ENCODE measurements around the gene ENHO.
A peak's percentile ranks its signal among the peaks of the same experiment; 100 is the strongest.
"Not testable (repeated sequence)": the region's sequence is repeated elsewhere in the genome, so short reads cannot be mapped to it uniquely, and the experiment has no call there.

The ENHO gene

DNA sequence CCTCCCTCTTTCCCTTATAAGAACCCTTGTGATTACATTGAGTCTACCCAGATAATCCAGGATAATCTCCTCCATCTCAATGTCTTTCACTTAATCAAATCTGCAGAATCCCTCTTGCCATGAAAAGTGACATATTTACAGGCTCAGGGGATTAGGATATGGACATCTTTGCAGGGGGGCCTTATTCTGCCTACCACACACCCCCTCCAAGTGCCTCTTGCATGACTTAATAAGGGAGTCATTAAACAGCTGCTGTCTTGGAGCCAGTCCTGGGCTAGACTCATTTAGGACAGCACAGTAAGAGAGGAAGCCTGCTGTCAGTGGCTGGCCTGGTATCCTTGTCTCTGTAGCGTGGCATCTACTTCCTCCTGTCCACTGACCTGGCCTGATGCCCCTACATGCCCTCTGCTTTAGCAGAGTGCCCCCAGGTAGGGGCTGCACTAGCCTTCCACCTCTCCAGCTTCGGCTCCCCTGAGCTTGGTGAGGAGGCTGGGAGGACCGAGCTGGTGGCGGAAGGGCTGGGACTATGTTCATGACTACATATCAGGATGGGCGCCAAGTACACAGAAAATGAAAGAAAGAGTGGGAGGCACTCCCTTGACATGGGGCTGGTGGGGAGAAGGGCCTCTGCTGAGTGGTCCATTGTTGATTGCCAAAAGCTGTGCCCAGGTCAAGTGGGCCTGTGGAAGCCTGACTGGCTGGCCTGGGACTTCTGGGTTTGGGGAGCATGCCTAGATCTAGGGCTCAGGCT is 17.2 kb downstream of the ENHO start:
- DNase-seq = no peak

DNA sequence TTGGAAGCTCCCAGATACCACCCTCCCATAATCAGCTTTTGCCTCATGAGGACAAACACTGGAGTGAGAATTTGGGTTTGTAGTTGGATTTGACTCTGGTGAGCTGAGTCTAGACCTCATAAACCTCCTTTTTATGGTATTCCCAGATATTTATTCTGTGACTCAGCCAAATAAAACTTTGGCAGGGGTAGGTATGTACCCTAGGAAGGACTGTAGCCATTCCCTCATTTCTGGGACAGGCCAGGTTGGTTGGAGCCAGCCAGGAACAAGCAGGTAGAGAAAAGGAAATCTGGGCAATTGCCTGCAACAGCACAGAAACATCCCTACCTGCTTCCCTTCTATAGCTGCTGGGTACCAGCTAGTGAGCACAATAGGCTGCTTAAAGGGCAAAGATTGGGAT is 19.4 kb downstream of the ENHO start:
- DNase-seq = no peak

DNA sequence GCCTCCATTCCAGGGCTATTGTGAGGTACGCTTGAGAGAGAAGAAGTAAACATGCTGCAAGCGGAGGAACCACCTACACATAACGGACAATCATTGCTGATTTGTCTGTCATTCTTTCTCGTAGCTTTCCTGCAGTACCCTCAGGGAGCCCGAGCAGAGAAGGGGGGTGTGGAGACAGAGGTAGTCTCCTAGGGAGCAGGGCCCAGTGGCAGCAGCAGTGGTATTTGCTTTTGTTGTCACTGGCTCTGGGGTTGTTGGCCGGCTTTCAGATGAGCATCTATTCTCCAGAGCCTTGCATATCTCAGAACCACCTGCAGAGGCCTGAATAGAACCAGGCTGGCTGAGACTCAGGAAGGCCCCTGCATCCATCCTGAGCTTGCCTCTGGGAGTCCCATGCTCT is 19.9 kb downstream of the ENHO start:
- DNase-seq = no peak

DNA sequence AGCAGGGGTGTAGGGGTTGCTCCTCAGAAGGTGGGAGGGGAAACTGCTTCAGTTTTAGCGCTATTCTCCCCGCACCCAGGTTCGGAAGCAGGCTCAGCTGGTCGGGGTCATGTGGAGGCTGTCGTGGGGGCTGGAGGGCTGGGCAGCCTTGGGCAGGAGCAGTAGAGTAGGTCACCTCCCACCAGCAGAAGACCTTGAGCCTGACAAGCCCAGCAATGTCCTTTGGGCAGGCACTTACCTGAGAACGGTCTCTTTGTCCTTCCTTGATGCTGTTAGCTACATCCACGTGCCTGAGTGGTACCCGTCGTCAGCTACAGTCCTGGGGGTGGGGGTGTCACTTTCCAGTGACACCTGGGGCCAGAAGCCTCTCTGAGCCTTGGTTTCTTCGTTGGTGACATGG is 20.3 kb downstream of the ENHO start:
- no peak for DNase-seq

DNA sequence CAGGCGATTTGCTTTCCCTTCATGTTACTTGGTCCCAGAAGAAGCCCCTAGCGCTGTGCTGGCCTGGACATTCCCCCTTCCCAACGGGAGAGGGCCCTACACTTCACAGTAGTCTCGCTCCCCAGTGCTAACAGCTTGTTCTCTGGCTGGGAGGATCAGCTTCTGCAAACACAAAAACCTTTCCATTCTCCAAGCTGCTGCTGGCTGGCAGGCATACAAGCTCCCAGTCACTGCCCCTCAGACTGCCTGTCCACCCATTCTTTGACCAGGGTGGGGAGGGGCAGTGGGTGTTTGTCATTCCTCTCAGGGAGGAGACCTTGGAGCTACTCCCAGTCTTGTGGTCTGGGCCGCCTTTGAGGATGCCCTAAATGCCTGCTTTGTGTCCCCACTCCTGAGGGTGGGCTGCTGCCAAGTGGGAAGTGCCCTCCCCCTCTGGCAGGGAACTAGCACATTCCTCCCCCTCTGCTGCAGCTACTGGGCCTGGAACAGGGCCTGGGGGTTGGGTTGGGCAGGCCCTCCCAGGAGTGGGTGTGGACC is 20.8 kb downstream of the ENHO start:
- no peak for DNase-seq

DNA sequence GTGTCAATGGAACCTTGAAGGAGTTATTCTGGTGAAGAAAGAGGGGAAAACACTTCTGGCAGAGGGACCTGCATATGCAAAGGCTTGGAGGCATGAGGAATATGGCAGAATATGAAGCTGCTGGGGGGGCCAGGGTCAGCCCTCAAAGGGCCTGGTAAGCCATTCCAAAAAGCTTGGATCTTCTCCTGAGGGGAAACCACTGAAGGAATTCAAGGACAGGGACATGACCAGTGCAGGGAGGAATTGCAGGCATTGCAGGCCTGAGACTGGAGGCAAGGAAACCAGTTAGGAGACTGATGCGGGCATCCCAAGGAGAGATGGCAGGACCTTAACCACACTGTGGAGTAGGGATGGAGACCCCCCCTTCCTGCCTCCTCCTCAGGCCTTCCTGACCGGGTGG is 21.4 kb downstream of the ENHO start:
- no peak for DNase-seq

DNA sequence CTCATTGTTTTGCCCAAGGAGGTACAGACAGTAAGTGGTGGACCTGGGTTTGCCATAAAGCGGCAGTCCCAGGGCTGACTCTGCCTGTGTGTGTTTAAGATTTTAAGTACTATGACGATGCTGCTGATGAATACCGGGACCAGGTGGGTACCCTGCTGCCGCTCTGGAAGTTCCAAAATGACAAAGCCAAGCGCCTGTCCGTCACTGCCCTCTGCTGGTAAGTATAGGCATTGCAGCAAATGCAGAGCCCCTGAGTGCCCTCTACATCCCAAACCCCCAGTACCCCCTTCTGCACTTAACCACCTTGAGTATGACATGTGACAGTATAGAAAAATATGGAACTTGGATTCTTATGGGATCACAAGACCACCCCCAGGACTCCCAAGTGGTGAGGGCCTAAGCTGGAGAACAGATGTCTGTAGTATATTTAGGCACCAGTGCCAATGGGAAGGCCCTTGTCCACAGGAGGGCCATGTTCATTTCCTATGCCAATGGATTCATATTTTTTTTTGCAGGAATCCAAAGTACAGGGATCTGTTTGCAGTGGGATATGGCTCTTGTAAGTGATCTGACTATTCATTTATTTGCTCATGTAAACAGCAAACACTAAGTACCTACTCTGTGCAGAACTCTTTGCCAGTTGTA is 22.0 kb downstream of the ENHO start:
- peak; percentile 50 for DNase-seq

DNA sequence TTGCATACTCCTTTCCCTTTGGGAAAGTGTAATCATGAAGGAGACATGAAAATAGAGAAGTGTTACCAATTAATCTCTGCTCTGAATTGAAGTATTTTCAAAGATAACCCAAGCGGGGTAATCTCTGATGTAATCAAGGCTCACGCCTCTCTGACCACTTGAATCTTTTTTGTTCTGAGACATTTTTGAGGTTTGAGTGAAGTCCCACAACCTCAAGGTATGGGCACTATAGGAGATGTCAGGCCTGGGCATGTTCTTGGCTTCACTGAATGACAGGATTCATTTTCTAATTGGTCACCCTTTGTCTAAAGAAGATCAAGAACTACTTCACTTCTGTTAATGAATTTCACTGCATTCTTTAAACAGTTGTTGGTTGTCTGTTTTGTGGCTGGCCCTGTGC is 23.7 kb downstream of the ENHO start:
- no peak for DNase-seq

DNA sequence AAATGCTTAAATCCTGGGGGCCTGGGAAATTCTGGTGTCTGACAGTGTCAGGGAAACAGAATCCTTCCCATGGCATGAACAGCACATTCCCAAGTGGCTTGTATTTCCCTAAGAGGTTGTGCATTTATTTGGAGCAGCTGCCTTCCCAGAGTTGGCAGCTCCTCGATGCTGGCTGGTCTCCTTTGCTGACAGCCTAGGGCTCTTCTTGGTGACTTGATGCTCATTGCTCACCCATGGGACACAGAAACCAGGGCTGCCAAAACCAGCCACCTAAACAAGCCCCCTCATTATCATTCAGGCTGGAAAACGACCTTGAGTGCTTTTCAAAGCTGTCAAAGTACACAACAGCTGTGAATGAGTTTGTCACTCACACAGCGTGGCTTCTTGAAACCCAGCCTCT is 24.2 kb downstream of the ENHO start:
- no peak for DNase-seq

DNA sequence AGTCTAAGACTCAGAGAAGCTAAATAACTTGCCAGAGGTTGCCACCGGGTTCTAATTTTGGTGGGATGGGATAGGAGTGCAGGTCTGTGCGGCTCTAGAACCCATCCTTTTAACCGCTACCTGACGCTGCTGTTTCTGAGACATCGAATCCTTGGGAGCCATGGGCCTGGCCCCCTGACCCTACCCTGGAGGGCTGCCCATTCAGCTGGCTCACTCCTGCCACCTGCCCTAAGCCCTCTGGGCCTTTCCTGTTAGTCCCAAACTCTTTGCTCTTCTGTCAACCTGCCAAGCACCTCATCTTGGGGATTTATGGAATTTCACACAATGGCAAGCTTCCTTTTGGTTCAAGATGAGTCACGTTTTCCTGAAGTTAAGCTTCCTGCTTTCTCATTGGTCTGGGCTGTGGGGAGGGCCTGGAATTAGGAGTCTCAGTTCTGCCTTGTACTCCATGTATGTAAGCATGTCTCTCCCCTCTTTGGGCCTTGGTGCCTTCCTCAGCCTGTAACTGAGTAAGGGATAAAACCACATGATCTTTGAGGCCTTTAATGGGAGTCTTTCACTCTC is 26.6 kb downstream of the ENHO start:
- no peak for DNase-seq

DNA sequence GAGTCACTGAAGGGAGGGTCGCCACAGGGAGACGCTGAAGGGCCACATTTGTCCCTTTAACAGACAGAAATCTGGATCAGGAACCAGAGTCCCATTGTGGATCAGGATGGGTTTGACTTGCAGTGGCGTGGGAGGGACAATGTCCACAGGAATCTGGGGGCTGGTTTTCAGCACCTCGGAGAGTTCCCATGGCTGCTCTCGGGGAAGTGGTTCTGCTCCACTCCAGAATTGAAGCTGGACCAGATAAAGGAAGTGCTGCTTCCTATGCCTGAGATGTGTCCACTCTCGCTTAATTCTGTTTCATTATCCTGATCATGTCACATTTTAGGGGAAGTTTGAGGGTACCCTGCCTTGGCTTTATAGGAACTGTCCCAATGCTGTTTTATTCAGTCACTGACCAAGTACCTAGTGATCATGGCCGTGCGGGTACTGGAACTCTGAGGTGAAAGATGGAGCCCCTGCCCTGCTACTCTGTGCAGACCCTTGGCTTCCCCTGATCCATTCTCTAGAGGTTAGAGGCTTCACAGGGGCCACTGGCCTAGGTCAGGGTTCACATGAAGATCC is 28.7 kb downstream of the ENHO start:
- DNase-seq = no peak

DNA sequence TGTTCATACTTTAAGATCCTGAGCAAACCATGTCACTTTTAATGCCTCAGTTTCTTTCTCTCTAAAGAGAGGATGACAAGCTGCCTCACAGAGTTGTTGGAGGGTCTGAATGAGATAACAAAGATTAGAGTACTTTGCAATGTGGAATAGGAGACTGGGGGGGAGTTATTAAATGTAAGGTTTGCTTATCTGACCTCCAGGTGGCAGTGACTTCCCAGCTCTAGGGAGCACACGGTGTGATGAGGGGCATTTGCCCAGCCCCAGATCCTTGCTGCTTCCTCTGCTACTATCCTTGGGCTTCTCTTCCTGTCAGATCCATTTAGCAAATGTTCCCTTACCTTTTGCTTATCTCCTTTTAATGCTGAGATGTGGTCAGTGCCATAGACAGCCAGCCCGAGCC is 30.7 kb downstream of the ENHO start:
- DNase-seq = no peak

DNA sequence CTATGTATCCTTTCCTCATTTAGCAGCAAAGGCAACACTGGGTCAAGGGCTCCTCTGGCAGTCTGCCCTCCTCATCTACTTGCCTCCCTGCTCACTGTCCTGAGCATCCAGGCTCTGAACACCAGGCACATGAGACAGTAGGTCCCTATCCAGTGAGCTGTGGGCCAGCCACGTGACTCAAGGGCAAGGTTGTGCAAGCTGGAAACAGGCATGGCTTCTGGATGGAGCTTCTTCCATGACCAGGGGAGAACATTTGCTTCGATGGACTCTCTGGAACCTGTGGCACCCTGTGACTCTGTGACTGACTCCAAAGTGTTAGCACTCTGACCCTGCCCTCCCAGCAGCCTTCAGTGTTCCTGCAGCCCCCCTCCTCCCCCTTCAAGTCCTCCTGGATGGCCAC is 31.2 kb downstream of the ENHO start:
- no peak for DNase-seq

DNA sequence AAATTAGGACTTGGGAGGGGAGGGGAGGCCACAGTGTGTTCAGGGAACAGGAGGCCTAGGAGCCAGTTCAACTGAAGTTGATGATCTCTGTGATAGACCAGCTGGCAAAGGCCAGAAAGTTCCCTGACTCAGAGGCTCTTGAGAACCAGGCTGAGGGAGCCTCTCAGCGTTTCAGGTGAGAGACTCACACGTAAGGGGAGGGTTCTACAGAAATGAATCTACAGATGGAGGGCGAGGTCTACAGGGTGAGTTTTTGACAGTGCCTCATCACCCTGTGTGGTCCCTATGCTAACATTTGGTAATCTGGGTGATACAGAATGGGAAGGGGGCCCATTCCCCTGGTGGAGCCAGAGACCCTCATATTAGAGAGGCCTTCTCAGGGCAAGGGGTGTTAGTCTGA is 32.0 kb downstream of the ENHO start:
- DNase-seq = no peak

DNA sequence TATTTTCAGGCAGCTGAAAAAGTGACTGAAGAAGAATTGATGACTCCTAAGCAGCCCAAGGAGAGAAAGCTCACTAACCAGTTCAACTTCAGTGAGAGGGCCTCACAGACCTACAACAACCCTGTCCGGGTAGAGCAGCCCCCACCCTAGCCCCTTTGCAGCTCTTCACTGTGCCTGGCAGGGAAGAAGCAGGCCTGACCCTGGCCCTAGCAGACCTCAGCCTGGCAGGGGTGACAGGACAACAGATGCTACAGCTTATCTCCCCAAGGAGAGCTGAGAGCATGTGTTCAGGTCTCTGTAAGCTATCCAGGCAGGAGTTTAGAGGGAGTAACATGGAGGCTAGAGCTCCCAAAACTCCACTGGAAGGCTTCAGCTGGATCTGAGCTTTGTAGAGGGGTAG is 32.4 kb downstream of the ENHO start:
- DNase-seq = no peak

DNA sequence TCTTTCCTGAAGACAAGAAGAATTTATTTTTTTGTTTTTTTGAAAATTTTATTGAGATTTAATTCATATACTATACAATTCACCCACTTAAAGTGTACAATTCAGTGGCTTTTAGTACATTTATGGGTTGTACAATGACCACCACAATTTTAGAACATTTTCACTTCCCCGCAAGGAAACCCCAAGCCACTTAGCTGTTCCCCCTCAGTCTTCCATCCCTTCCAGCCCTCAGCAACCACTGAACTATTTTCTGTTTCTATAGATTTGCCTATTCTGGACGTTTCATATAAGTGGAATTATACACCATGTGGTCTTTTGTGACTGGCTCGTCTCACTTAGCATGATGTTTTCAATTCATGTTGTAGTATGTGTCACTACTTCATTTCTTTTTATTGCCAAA is 36.2 kb downstream of the ENHO start:
- DNase-seq = no peak

DNA sequence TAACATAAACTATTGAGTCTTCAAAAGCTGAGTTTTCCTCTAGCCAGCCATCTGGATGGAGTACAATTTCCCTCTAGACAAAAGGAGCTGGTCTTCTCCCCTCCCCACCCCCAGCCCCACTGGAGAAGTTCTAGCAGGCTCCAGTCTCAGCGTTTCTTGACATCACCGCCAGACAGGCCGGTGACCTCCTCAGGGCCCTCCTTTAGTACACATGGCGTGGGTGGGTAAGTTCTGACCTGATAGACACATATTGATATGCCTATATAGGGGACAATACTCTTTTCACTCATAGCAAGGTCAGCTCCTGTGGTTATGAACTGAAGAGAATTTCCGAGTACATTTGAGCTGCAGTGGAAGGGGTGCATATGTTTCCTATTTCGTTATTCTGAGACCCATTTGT is 37.0 kb downstream of the ENHO start:
- no peak for DNase-seq

DNA sequence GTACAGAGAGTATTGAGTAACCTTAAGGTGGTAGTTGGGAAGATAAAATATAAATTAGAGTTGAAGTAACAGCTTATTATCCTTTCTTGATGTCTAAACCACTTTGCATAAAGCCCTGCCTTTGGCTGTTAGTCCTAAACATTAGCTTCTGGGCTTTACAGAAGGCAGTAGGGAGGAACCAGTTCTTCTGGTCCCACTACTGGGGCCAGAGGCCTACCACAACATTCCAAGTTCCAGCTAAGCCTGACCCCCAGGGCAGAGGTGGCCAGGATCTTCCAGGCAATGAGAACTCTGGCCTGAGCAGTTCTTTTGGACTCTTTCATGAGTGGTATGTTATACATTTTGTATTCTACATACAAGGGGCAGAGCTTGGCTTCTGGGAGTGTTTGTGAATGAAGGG is 38.1 kb downstream of the ENHO start:
- DNase-seq = no peak

DNA sequence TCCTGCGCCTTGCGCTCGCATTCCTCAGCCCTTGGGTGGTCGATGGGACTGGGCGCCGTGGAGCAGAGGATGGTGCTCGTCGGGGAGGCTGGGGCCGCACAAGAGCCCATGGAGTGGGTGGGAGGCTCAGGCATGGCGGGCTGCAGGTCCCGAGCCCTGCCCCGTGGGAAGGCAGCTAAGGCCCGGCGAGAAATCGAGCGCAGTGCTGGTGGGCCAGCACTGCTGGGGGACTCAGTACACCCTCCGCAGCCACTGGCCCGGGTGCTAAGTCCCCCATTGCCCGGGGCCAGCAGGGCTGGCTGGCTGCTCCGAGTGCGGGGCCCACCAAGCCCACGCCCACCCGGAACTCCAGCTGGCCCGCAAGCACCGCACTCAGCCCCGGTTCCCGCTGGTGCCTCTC is 40.0 kb downstream of the ENHO start:
- DNase-seq = not testable (repeated sequence)

DNA sequence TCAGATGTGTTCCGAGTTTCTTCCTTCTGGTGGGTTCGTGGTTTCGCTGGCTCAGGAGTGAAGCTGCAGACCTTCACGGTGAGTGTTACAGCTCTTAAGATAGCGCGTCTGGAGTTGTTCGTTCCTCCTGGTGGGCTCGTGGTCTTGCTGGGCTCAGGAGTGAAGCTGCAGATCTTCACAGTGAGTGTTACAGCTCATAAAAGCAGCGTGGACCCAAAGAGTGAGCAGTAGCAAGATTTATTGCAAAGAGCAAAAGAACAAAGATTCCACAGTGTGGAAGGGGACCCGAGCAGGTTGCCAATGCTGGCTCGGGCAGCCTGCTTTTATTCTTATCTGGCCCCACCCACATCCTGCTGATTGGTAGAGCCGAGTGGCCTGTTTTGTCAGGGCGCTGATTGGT is 41.2 kb downstream of the ENHO start:
- not testable (repeated sequence) for DNase-seq

DNA sequence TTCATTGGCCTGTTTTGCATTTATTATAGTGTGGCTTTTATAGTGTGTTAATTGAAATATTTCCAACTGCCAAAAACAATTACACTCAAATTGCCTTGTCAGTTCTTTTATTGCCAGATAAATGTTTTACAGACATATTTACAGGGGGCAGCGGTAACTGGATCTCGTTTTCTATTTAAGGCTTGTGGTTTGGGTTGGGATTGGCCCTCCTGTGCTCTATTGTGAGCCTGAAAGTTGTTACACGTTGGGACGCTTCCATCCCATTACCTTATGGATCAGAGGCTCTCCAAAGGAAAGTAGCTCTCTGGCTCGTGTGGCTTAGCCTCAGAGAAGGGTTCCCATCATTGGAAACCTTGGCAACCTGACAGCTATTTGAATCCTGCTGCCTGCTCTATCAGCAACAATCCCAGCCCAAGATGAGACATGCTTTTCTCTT is 43.3 kb downstream of the ENHO start:
- DNase-seq = no peak

DNA sequence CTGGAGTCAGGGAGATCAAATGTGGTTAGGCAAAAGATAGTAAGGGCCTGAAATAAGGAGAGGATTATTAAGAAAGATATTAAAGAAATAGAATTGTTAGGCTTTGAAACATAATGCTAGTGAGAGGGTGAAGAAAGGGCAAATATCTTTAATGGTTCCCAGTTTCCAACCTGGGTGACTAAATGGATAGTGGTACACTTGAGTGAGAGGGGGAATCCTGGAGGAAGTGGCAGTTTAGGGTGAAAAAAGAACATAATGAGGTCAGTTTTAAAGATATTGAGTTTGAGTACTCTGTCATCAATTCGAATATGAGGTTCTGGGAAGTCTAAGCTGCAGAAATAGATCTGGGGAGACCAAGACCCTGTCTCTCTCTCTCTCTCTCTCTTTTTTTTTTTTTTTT is 45.2 kb downstream of the ENHO start:
- DNase-seq = no peak

DNA sequence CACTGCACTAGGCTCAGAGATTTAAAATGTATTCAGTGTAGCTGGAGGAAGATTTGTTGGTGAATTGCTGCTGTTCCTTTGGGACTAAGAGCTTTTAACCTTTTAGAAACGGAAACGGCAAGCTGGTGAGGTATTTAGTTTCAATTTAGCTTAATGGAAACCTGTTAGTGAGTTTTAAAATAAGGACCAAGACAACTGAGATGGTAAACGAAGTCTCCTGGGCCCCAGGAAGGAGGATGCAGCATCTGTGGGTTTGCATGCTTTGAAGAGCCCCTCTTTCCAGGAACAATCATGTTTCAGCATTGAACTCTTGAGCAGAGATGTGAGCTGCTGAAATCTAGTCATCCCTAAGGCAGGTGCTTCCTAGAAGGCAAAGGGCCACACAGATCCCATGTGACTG is 47.7 kb downstream of the ENHO start:
- no peak for DNase-seq
